MCF 10A (cell line): ENCODE measurements around the gene WFIKKN1. TPM values are rescaled to one million over a fixed set of nuclear protein-coding genes. Genes with fewer than 3 reads are reported as not detected.

Experiments
- BruUV-seq: library from RNA; stranded (reverse); fragments of 400-500 nt; replicated peaks from 2 replicates; lab custom pipeline; 2021; lab: Mats Ljungman, UMichigan
- CTCF ChIA-PET: fragments of 300-600 bp; sonication (Branson Sonifier 250); formaldehyde crosslinking; extraction: SDS; loops from one replicate; lab custom pipeline; 2021; ENCODE audit warnings: antibody characterized with exemption, inconsistent platforms; lab: Yijun Ruan, JAX
- POLR2A ChIA-PET: fragments of 300-600, 350-650 bp; sonication (Branson Sonifier 250); formaldehyde crosslinking; extraction: SDS; loops from one replicate; lab custom pipeline; 2020; ENCODE audit warnings: antibody characterized with exemption, inconsistent platforms; lab: Yijun Ruan, JAX
- DNase-seq: peaks from one replicate; pipeline ENCODE4 v3.0.0-alpha.2; 2018; ENCODE audit not compliant: unreplicated experiment
- H3K27ac Mint-ChIP-seq: one replicate; pipeline ENCODE4 v1.8.0; 2022; ENCODE audit warnings: mild to moderate bottlenecking, low read depth, mixed read lengths; ENCODE audit not compliant: unreplicated experiment
- H3K27me3 Mint-ChIP-seq: one replicate; pipeline ENCODE4 v1.8.0; 2022; ENCODE audit warnings: mixed read lengths; ENCODE audit not compliant: insufficient read depth, unreplicated experiment
- H3K36me3 Mint-ChIP-seq: one replicate; pipeline ENCODE4 v1.8.0; 2022; ENCODE audit warnings: mild to moderate bottlenecking, moderate library complexity, mixed read lengths; ENCODE audit not compliant: insufficient read depth, unreplicated experiment
- H3K4me1 Mint-ChIP-seq: one replicate; pipeline ENCODE4 v1.8.0; 2022; ENCODE audit warnings: mixed read lengths; ENCODE audit not compliant: insufficient read depth, unreplicated experiment
- H3K4me3 Mint-ChIP-seq: one replicate; pipeline ENCODE4 v1.8.0; 2022; ENCODE audit warnings: mild to moderate bottlenecking, moderate library complexity, mixed read lengths; ENCODE audit not compliant: unreplicated experiment
- H3K9me3 Mint-ChIP-seq: one replicate; pipeline ENCODE4 v1.8.0; 2022; ENCODE audit warnings: mixed read lengths; ENCODE audit not compliant: unreplicated experiment
- intact Hi-C: fragments of 100-400 bp; cut with micrococcal nuclease; formaldehyde crosslinking; loops from 2 replicates; pipeline ENCODE4 v1.14.1; 2022
- total RNA-seq: library from RNA; stranded (reverse); gene quantifications from 2 replicates; pipeline ENCODE4 v1.2.3, GENCODE V29; 2022
- TF ChIP-seq, protein P1 (sequence below): fragments of 200-600 bp; IDR thresholded peaks from one replicate; pipeline ENCODE4 v1.8.0; 2022; ENCODE audit warnings: antibody characterized with exemption, mild to moderate bottlenecking; ENCODE audit not compliant: unreplicated experiment

WFIKKN1 gene
- total RNA-seq, 1 experiment from 2014 or later: 0.14 TPM

DNA sequence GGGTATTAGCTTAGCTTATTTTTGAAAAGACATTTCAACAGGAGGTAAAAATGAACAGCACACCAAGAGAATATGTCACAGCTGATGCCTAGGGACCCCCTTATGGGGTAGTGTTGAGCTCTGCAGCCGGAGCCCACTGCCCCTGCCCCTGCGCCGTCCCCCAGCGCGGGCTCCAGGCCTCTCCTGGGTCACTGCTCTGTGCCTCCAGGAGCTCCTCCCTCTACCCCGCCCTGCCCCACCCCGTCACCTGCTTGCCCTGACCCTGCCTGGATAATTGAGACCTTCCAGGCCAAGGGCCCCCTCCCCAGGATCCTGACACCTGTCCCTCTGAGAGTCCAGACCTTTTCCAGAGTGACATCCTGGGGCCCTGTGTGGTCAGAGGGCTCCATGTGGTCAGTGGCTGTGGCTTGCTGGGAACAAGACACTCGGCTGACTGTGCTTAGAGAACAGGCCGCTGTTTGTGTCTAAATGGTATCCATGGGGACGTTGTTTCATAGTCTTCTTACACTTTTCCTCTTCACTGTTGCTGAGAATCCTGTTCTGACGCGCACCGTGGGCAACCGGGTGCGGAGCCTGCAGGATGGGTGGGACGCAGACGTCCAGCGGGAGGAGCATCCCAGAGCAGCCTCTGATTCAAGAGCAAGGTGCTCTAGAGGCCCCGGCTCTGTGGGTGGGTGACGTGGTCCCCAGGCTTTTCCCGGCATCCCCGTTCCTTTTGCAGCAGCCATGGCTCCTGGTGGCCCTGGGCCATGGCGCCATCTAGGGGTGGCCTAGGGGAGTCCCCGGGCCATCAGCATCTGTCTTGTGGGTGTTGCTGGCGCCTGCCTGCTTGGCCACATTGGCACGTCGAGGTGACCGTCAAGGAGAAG, 20.0 kb upstream of the WFIKKN1 start:
- Mint-ChIP-seq H3K9me3 (no peaks in the 10 kb centered on the region), H3K27ac (no peak overlapping the region), H3K4me1 (peaks cover 15% of the 10 kb centered on the region), H3K27me3 (no peaks in the 10 kb centered on the region), H3K4me3 (no peak overlapping the region), H3K36me3 (peaks cover 15% of the 10 kb centered on the region)
- TF ChIP-seq, protein P1, sequence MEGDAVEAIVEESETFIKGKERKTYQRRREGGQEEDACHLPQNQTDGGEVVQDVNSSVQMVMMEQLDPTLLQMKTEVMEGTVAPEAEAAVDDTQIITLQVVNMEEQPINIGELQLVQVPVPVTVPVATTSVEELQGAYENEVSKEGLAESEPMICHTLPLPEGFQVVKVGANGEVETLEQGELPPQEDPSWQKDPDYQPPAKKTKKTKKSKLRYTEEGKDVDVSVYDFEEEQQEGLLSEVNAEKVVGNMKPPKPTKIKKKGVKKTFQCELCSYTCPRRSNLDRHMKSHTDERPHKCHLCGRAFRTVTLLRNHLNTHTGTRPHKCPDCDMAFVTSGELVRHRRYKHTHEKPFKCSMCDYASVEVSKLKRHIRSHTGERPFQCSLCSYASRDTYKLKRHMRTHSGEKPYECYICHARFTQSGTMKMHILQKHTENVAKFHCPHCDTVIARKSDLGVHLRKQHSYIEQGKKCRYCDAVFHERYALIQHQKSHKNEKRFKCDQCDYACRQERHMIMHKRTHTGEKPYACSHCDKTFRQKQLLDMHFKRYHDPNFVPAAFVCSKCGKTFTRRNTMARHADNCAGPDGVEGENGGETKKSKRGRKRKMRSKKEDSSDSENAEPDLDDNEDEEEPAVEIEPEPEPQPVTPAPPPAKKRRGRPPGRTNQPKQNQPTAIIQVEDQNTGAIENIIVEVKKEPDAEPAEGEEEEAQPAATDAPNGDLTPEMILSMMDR: peak; percentile 73
- DNase-seq: peak; percentile 72
- ChIA-PET POLR2A (interaction anchor here (0.6 to 2.4 kb wide), 4 partner anchors 11 to 33 kb away, joined by 3 to 7 read pairs (median 4); no protein-coding TSS in a partner anchor), CTCF (interaction anchor here (0.6 to 1.4 kb wide), 7 partner anchors 10 to 106 kb away, joined by 3 to 5 read pairs (median 3); partner anchors contain the start of gene WFIKKN1)
- intact Hi-C loops: no loop called here
- BruUV-seq: no TSS peak

DNA sequence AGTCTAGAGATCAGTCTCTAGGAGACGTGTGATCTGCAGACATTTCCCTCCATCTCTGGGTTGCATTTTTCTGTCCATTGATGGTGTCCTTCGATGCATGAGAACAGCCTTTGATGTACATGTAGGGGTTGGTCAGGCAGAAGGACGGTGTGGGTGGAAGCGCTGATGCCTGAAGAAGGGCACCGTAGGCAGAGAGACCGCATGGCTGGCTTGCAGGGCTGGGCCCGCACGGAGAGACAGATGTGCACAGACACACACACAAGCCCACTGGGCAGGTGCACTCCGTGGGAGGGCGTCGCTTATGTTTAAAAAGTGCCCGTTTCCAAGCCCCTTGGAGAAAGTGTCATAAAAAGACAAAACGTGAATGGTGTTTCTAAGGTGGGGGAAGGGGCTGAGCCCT, 15.7 kb upstream of the WFIKKN1 start:
- TF ChIP-seq, protein P1: no peak
- POLR2A ChIA-PET: no interaction called here
- no peaks in the 10 kb centered on the region for H3K9me3 Mint-ChIP-seq
- no peaks in the 10 kb centered on the region for H3K27me3 Mint-ChIP-seq
- no peak overlapping the region for H3K27ac Mint-ChIP-seq
- H3K4me1 Mint-ChIP-seq: peaks cover 7% of the 10 kb centered on the region
- peaks cover 15% of the 10 kb centered on the region for H3K36me3 Mint-ChIP-seq
- intact Hi-C loops: no loop called here
- BruUV-seq: no TSS peak
- no peak for DNase-seq
- no peak overlapping the region for H3K4me3 Mint-ChIP-seq
- CTCF ChIA-PET: no interaction called here

DNA sequence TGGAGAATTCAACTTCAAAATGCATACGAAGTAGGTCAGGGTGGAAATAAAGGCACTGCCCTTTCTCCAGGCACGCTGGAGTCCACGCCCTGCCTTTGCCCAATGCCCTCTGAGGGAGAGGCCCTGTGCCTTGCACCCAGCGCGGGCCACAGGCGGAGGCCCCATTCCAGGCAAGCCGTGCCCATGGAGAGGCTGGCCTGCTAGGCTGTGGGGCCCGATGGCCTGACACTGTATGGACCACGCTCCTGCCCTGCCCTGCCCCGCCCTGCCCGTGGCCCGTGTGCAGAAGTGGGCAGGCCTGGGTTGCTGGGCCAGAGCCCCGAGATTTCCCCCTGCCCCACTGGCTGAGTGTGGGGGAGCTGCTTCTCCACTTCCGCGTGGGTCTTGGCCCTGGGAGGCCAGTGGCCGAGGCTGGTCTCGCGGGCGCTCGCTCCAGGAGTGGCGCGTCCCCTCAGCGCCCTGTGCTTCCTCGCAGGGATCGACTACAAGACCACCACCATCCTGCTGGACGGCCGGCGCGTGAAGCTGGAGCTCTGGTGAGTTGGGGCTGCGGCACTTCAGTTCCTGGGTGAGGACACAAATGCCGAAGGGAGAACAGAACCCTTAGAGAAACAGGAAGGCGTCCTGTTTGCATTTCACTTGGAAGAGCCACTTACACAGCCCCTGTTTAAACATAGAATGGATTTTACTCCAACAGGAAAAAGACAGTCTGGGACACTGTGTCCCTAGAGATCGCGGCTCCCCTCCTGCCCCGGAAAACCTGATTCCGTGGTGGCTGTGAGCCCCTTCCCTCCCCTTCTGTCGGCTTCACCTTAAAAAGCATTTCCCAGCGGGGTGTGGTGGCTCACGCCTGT, 13.8 kb upstream of the WFIKKN1 start:
- Mint-ChIP-seq H3K4me3 (no peak overlapping the region), H3K36me3 (peaks cover 21% of the 10 kb centered on the region), H3K9me3 (no peaks in the 10 kb centered on the region), H3K27me3 (no peaks in the 10 kb centered on the region), H3K4me1 (peaks cover 7% of the 10 kb centered on the region), H3K27ac (no peak overlapping the region)
- no peak for DNase-seq
- CTCF ChIA-PET: interaction anchor here (0.6 kb wide), 1 partner anchor 198 kb away, joined by 4 read pairs; no protein-coding TSS in a partner anchor
- POLR2A ChIA-PET: no interaction called here
- intact Hi-C loops: no loop called here
- TF ChIP-seq, protein P1: no peak
- BruUV-seq: no TSS peak

DNA sequence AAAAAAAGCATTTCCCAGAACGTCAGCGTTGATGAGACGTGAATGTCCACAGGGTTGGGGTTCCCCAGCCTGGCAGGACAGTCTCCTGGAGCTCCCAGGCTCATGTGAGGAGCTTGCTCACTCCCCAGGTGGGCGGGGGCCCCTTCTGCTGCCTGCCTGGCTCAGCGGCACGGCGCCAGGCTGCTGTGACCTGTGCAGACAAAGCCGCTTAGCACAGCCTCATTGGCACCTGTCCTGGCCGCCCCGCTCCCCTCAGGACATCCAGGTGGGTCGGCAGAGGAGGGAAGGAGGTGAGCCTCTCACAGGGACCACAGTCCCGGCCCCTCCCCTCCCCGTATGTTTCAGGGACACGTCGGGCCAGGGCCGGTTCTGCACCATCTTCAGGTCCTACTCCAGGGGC, 12.9 kb upstream of the WFIKKN1 start:
- no peaks in the 10 kb centered on the region for H3K9me3 Mint-ChIP-seq
- TF ChIP-seq, protein P1: no peak
- peaks cover 30% of the 10 kb centered on the region for H3K36me3 Mint-ChIP-seq
- H3K27me3 Mint-ChIP-seq: no peaks in the 10 kb centered on the region
- POLR2A ChIA-PET: interaction anchor here (0.6 kb wide), 1 partner anchor 30 kb away, joined by 3 read pairs; no protein-coding TSS in a partner anchor
- no peak overlapping the region for H3K27ac Mint-ChIP-seq
- CTCF ChIA-PET: no interaction called here
- no peak for DNase-seq
- peaks cover 8% of the 10 kb centered on the region for H3K4me1 Mint-ChIP-seq
- intact Hi-C loops: no loop called here
- H3K4me3 Mint-ChIP-seq: no peak overlapping the region
- no TSS peak for BruUV-seq
